GM19372 (cell line): ENCODE results near the gene RHOC.

ENCODE experiments used
- ATAC-seq: cut with Tn5 transposase; IDR thresholded peaks from one replicate; pipeline ENCODE4 v1.9.1; 2021; ENCODE audit warnings: mild to moderate bottlenecking, low read depth, moderate library complexity; ENCODE audit not compliant: unreplicated experiment

Gene RHOC

DNA sequence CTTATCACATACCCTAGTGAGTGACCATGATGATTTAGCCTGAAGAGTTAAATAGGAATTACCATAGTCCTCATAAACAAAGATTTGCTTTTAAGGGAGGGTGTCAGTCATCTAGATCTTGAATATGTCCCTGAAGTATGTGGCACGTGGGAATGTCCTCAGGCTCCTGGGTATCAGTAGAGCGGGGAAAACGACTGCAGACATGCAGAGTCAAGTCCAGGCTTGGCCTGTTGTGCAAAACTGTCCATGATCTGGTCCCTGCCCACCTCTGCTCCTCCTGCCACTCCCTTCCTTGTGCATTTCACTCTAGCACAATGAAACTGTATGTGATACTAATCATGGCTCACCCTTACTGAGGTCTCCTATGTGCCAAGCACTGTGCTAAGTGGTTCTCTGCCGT lies 19.6 kb downstream of the RHOC start:
- ATAC-seq: no peak

DNA sequence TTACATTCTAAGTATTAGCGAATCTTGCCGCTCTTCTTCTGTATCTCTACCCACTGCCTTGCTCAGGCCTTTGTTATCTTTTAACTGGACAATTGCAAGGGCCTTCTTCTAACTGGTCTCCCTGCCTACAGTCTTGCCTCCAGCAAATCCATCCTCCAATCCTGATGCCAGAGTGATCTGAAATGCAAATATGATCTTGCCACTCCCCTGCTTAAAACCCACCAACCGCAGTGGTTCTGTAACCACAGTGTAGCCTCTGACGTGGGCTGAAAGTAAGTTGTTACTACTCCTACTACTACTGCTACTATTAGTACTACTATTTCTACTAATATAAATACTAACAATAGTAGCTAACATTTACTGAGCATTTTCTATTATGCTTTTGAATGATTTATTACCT lies 20.1 kb downstream of the RHOC start:
- no peak for ATAC-seq

DNA sequence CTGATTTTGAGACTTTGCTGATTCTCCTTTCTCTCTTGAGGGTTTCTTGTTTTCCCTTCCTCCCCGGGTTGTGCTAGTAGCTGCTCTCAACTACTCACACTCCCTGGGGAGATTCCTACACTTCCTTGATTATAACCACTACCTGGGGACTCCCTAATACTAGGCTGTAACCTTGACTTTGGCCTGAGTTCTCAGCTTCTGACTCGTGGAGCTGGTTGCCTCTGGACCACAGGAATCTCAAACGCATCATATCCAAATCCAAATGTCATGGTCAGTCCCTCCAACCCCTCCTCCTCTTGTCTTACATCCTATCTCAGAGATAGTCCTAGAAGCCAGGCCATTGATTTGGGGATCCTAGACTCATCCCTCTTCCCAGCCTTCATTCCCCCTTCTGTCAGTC lies 20.5 kb downstream of the RHOC start:
- no peak for ATAC-seq

DNA sequence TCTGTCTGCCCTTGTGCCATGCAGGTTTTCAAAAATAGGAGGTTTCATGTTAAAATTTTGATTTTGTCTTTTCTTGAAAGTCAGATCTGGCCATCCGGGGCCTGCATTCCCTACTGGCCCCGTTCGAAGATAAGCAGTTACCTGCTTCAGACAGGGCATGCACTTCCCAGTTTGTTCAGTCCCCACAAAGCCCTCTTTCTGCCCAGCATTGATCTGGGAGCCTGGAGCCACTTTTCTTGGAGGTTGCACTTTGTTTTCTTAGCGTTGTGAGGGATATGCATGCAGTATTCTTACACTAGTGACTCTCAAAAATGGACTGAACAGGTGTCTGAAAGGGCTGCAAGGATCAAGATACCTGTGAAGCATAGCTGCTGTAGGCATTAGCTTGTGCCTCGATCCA lies 21.0 kb downstream of the RHOC start:
- no peak for ATAC-seq

DNA sequence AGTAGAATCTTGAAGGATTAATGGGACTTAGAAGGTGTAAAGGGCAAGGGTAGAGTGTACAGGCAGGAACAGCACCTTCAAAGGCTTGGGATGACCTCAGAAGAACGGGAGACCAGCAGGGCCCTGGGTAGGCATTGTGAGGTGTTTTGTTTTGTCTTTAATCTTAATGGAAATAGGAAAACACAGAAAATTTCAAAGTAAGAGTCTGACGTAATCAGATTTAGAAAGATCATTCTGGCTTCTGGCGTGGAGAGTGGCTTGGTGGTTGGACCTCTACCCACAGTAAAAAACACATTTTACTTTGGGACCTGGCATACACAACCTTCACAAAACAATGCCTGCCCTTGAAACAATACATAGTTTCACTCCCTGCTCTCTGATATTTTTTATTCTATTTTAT lies 28.3 kb downstream of the RHOC start:
- ATAC-seq: no peak

DNA sequence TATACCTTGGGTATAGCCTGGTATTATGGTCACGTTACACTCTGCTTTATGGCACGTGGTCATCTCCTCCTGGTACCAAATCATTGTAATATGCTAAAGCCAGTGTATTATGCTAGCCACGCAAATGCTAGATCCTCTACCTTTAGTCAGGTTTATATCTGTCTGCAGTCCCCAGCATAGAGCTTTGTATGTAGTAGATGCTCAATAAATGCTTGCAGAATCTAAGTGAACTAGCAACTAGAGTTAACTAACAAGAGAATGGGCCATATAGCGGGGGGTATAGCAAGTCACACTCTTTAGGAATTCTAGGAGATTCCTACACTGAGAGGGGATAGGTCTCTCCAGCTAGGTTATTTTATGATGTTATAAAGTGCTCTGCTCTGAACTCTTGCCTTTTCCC lies 29.4 kb downstream of the RHOC start:
- no peak for ATAC-seq

DNA sequence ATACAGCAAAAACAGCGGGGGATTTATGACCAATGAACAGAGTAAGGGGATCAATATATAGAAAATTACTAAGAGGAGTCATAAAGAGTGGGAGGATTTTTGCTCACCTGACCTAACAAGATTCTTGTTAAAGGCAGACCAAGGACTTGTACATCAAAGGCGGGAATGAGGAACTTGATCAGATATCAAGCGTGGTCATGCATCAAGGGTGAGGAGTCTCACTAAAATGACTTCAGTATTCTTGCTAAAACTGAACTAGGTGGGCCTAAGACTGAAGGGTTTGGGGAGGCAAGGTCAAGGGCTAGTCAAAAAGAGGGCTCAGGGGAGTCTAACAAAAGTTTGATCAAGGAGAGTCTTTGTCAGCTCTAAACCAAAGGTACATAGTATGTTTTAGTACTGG lies 30.4 kb downstream of the RHOC start:
- no peak for ATAC-seq

DNA sequence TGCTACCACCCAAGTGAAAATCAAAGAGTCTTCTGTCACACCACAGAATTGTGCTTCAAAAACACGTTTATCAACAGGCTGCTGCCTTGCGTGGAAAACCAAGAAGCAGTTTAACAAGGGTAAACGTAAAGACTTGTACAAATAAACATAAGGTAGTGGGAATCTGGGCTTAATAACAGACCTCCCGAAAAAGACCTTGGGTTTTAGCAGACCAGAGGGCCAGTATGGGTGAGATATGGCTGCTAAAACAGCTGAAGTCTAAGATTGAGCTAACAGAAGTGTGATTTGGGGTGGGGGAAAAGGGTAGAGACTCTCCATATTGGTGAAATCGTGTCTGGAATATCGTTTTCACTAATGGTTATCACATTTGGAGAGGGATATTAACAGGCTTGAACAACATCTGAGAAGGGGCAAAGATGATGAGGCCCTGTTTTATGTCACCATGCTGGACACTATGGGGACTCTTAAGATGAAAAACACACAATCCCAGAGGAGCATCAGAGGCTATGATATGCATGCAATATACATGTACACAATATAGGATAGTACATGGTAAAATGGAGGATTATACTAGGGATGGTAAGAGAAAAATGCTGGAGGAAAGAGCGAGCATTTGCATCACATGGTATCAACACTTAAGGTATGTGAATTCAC lies 31.1 kb downstream of the RHOC start:
- ATAC-seq: no peak

DNA sequence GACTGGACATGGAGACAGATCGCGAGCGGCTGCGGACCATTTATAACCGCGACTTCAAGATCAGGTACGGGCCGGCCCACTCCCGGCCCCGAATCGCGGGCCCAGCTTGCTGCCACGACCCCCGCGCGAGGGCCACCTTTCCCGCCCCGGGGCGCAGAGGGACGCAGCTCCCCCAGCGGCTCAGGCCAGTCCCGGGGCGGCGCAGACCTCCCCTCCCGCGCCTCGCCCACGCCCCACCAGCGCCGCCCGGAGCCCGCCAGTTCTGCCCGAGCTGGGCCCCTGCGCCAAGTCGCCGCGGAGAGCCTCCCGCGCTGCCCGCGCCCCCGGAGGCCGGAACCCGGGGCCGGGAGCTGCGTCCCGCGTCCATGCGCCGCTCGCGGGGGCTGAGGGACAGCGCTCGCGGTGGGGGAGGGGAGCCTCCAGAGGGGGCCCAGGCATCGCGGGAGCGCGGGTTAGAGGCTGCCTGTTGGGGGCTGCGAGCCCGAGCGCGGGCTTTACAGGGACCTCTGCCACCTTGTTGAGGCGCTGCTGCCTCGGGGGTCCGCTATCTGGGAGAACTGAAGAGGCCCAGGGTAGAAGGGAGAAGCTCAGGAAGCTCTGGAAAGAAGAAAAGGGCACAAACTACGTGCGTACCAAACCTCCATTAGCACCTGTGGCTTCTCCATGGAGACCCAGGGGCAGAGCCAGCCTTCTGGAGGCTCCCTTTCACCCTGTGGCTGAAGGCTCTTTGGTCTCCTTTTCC lies 31.8 kb downstream of the RHOC start:
- ATAC-seq: peak; percentile 41

DNA sequence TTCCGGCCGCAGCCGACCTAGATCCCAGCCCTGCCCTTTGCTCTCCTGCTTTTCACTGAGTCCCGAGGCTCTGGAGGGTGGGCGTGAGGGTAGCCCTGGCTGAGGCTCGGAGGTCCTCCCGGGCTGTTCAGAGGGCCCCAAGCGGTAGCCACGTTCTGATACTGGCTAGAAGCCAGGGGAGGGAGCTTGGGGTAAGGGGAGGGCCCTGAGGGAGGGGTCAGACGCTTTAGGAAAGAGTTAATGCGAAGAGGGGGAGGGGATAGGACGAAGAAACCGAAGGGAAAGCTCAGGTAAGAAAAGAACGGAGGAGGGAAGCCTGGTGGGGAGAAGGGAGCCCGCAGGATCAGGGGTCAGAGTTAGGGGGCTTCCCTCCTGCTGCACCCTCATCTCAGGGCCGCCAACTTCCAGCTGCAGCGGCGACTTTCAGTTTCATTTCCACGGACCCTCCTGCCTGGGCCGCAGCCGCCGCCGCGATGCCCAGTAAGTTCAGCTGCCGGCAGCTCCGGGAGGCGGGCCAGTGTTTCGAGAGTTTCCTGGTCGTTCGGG lies 32.4 kb downstream of the RHOC start, which contains the start of gene MOV10:
TSS of gene MOV10 (plus strand) at position 220 of the 546 bp plus-strand sequence. CDS start at position 474, 254 bp downstream.
- ATAC-seq: peak; percentile 57

DNA sequence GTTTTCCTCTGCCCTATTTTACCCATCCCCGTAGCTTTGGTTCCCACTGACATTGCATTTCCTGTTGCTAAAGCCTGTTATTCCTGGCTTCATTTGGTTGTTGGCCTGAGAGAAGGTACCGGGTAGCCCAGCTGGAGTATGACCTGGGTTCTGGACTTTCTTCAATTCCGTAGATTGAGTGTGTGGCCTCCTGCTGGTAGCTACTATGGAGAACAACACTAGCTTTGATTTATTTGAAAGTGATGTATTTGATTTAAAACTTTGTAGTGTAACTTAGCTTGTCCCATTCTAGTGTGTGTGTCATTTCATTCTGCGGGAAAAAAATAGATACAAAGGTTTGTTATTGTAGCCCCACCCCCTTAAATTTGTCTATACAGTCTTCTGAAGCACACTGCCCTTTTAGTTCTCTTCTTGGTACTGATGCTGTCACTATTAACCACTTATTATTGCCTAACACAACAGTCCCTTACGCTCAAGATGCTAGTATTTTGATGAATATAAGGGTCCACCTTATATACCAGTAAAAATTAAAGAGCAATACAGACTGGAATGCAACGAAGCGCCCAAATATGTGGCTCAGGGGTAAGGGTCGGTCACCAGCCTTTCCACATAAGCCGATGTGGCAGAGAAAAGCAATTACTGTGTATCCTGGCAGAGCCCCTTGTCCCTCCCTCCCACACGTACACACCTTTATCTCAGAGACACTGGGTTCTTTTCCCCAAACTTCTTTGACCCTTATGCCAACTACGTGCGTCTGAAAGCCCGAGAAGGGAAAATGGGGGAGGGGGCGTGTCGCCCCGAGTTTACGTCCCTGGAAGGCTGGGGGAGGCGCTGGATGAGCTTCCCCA lies 33.1 kb downstream of the RHOC start:
- peak; percentile 9 for ATAC-seq

DNA sequence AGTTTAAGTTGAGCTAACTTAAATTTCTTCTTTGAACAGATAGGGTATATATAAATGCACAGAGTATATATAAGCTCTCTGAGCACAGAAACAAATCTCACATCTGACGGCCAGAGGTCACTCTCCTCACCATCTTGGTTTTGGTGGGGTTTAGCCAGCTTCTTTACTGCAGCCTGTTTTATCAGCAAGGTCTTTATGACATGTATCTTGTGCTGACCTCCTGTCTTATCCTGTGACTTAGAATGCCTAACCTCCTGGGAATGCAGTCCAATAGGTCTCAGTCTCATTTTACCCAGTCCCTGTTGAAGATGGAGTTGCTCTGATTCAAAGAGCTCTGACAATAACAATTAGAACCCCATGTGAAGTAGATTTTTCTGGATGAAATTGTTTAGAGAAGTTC lies 34.1 kb downstream of the RHOC start:
- ATAC-seq: no peak

DNA sequence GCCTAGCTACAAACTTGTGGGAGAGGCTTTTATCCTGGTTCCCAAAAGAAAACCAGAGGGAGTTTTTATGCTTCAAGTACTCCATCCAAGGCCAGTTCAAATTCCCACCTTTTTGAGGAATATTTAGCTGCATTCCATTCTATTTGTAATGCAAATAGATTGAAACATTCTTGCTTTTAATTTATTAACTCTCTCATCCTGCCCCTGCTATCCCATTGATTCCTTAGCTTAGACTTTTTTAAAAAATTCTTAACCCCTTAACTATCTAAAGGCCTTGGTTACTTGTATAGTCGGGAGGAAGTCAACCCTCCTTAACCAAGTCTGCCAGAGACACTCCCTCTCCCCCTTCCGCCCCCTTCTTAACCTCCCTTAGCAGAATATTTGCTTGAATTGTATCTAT lies 34.9 kb downstream of the RHOC start:
- no peak for ATAC-seq

DNA sequence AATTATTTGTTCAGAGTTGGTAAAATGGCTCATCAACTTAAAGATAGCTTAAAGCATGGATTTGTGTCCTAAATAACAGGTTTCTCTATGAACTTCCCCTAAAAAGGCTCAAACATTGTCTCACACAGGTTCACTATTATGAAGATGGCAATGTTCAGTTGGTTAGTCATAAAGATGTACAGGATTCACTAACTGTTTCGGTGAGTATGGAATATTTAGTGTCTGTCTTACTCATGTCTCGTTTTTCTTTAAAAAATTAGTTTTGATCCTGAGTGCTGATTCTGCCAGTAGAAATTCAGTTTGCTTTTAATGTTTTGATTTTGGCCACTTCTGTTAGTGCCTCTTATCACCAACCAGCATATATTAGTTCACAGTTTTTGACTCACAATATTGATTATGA lies 40.0 kb downstream of the RHOC start:
- no peak for ATAC-seq

DNA sequence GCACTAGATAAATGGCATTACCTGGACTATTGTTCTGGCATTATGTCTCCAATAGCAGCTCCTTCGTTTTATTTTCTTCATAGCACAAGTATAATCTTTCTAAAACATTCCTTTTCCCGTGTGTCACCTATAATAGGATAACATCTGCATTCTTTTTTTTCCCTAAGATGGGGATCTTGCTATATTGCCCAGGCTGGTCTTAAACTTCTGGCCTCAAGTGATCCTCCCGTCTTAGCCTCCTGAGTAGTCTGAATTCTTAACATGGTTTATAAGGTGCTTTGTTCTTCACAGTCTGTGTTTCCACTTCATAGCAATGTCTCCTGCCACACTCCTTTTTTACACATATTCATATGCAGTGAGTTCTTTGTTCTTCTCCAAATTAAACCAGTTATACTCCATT lies 41.1 kb downstream of the RHOC start:
- no peak for ATAC-seq

DNA sequence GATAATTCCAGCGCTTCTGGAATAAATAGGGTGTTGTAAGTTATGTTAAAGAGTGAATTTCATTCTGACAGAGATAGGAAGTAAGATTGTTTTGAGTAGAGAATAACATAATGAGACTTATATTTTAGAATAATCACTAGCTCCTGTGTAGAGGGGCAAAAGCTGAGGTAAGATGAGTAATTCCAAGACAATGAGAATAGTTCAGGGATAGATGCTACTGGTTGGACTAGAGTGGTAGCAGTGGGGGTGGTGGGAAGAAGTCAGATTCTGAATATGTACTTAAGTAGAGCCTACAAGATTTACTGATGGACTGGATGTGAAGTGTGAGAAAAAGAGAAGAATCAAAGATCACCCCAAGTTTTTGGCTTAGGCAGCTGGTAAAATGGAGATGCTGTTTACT lies 55.7 kb downstream of the RHOC start:
- ATAC-seq: no peak
